NCI-H146 treated with DMSO at 0.1 percent for 48 hours (cell line): ENCODE data around the gene TULP1.
A peak's percentile ranks its signal among the peaks of the same experiment; 100 is the strongest.
"Not testable (repeated sequence)": the region's sequence is repeated elsewhere in the genome, so short reads cannot be mapped to it uniquely, and the experiment has no call there.

Experiments used
- DNase-seq: peaks from one replicate; lab custom pipeline; 2025; ENCODE audit not compliant: unreplicated experiment; lab: John Stamatoyannopoulos, UW

TULP1 gene

DNA sequence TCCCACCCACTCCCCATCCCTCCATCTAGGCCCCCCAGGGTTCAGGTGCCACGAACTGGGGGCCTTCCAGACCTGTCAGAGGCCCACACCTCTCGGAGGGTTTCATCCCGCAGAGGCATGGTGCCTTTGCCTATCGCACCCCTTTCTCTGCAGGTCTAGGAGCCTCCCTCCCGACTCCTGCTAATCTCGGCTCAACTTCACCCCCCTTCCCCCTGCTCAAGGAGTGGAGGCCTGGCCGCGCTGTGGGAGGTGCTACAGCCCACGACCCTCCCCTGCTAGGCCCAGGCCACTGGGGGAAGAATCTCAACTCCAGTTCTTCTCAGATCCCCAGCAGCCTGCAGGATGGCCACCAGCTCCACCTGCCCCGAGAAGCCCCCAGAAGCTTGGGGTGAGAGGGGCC, at the start of gene TULP1:
Gene TULP1, minus strand, starts transcription at position 157 of the 400 bp plus-strand sequence. Its CDS starts 38 bp downstream, at position 119.
- no peak for DNase-seq

DNA sequence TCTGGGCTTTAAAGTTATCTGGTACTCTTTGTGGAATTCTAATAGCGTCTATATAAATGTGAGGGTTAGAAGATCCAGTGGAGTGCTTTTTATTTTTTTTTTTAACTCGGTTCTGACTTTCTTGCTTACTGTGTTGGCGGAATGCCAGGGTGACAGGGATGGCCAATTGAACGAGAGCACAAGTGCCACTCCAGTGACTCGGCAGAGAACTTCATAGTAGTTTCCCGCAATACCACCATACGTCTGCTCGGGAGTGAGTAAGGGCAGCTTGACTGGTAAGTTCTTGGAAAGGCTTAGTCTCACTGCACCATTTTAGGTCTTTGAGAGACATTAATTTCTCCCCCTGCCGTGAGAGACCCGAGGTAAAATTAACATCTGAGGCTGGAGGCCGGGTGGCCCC, 49.4 kb upstream of the TULP1 start:
- no peak for DNase-seq

DNA sequence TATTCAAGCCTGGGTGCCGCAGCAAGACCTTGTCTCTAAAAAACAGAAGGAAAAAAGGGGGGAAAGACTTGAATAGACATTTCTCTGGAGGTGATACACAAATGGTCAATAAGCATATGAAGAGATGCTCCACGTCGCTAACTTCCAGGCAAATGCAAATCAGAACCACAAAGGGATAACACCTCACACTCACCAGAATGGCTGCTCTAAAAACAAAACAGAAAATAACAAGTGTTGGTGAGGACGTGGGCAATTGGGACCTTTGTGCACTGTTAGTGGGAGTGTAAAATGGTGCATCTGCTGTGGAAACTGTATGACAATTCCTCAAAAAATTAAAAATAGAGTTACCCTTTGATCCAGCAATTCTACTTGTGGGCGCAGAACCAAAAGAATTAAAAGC, 48.4 kb upstream of the TULP1 start:
- no peak for DNase-seq

DNA sequence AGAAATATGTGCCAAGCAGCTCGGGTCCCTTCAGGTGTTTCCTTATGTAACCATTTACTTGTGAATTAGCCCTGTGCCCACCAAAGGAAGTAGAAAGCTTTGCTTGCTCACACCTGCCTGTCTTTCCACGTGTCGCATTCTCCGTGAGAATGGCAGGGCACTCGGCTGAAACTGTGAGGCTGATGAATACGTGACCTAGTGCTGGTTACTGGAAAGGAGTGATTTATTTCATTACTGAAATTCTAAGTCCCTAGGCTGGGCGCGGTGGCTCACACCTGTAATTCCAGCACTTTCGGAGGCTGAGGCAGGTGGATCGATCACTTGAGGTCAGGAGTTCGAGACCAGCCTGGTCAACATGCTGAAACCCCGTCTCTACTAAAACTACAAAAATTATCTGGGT, 45.9 kb upstream of the TULP1 start:
- no peak for DNase-seq

DNA sequence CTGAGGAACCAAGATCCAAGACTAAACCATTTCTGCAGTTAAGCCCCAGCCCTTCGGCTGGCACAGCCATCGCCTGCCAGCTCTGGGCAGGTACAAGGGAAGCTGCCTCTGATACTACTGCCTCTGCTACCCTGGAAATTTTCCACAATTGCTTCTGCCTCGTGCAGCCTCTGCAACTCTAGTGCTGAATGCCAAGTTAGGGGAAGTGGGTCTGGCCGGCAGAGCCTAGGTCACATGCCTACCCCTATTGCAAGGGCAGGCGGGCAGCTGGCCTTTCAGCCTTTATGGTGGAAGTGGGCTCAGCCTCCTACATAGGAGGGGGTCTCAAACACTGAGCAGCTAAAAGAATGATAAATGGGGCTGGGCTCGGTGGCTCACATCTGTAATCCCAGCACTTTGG, 44.5 kb upstream of the TULP1 start:
- no peak for DNase-seq

DNA sequence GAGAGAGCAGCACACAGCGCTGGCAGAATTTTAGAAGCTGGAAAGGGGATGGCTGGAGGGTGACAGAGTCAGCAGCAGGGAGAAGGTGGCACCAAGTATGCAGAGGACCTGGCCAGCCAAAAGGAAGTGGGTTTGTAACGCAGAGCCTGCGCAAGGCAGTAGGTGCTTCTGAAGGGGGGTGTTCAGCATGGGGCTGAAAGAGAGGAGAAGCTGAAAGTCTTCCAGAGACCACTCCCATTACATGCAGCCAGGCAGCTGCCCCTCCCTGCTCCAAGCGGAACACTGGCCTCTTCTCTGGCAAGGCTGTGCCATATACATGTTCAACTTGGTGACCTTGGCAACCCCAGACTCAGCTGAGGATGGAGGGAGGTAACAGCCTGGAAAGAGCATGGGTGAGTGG, 42.1 kb upstream of the TULP1 start:
- no peak for DNase-seq

DNA sequence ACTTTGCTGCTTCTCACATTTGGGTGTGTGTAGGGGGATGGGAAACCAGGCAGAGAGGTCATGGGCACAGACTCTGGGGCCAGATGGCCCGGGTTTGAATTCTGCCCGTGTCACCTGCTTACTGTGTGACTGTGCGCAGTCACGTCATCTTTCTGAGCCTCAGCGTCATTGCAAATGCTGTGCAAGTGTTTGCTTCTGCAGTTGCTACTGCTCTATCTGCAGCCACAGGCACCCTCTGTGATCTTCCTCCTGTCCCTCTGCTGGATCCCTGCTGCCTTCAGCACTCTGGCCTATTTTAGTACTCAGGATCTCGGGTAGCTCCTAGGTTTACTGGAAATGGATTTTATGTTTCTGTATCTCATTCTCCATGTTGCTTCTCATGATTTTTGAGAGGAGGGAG, 40.6 kb upstream of the TULP1 start:
- DNase-seq: no peak

DNA sequence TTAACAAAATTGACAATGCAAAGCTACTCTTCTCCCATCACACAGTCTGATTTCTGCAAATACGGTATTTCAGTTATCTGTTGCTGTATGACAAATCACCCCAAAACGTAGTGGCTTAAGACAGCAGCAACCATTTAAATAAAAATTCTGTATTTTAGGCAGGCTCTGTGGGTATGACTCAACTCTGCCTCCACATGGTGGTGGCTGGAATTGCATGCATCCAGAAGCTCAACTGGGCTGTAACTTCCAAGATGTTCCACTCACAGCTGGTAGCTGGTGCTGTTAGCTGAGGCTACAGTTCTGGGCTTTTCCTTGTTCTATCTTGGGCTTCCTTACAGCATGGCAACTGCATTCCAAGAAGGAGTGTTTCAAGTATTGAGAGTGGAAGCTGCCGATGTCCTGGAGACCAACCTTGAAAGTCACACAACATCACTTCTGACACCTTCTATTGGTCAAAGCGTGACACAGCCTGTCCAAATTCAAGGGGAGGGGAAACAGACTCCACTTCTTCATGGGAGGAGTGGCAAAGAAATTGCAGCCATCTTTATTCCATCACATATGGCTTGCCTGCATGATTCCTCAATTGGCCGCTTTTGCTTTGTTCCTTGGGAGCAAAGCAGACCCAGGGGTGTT, 39.7 kb upstream of the TULP1 start:
- DNase-seq: peak; percentile 10

DNA sequence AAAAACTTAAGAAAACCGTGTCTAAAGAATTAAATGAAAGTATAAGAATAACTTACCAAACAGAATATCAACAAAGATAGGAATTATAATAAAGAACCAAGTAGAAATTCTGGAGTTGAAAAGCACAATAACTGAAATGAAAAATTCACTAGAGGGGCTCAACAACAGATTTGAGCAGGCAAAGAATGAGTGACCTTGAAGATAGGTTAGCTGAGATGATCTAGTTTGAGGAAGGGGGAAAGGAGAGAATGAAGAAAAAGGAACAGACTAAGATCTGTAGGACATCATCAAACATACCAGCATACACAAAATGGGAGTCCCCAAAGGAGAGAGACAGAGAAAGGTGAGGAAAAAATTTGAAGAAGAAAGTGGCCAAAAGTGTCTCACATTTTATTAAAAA, 37.7 kb upstream of the TULP1 start:
- DNase-seq: no peak

DNA sequence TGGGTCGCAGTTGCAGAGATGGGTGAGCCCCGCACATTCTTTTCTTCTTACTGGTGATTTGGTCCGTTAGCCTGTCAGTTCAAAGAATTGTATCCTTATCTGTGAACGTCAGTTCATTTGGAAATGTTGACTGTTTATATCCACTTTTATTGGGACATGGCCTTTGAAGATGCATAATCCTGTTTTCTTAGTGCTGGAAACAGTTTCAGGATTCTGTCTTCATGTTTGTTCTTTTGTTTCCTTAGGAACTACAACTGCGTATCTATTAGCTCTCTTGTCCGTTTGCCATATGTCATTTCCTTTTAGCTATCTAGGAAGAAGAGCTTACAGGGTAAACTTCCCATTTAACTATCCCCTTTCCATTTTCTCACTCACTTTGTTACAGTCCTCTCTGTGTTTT, 35.0 kb upstream of the TULP1 start:
- DNase-seq: no peak

DNA sequence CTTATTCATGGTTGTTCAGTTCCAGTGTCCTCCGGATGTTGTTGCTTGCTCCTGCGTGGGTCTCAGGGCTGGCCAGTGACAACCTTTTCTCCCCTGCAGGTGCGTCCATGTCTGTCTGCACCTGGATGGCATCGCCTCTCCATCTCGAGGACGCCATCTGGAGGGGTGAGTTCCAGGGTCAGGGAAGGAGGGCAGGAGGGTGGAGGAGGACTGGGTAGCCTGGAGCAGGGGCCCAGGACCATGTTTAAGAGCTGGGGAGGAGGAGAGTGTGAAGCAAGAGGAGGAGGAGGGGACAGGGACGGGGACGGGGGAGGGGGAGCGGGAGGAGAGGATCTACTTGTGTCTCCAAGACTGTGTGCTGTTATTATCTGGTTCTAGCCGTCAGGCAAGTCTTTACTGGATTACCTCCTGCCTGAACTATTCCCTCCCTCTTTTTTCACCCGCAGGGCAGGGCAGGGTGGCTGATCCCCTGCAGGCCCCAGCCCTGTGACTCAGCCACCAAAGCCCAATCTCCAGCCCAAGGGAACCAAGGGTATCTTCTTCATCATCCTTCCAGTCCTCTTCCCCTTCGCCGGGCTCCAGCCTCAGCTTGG, 32.2 kb upstream of the TULP1 start:
- DNase-seq: peak; percentile 20

DNA sequence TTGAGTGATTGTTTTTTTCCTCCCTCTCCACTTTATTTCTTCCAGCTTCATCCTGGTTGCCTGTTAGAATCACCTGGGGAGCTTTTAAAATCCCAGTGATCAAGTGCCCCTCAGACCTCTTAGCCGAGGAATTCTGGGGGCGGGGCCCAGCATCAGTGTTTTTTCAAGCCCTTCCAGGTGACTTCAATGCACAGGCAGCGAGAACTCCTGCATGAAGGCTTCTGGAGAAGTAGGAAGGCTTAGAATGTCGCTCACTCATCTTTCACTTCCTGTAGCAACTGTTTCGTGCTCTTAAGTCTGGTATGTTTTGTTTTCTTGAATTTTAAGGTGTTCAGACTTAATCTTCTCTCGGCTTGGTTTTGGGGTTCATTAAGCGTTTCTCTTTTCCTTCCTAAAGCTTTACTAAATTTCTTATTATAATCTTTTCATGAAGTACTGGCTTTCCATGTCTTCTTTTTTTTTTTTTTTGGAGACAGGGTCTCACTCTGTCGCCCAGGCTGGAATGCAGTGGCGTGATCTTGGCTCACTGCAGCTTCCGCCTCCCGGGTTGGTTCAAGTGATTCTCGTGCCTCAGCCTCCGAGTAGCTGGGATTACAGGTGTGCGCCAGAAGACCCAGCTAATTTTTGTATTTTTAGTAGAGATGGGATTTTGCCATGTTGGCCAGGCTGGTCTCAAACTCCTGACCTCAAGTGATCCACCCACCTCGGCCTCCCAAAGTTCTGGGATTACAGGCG, 30.9 kb upstream of the TULP1 start:
- DNase-seq: no peak

DNA sequence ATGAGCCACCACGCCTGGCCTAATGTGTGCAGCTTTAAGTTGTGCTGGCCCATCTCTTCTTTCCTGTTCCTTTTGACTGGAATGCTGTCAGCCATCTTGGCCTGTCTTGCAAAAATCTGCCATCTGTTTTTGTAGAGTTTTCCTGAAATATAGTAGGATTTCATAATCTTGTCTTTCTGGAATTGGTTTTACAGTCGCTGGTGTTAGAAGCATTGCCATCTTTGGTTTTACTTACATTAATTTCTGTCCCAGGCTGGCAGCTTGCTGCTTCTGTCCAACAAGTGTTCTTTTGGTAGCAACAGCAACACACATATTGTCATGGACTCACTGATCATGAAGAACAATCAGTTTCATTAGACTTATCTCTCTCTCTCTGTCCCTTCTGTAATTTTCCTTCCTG, 29.1 kb upstream of the TULP1 start:
- no peak for DNase-seq

DNA sequence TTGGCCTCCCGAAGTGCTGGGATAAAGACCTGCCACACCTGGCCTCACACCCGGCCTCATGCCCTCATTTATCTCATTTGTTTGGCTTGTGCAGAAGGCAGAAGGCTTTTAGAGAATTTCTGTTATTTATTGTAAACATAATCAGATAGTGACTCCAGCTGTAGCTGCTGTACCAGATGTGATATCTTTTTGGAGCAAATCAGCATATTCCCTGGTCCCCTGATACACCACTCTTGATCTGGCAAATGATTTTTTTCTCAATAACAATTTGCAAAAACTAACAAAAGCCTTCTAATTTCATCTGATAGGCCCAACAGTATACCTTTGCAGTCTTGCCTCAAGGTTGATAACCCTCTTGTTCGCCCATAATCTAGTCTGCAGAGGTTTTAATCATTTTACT, 26.5 kb upstream of the TULP1 start:
- DNase-seq: no peak

DNA sequence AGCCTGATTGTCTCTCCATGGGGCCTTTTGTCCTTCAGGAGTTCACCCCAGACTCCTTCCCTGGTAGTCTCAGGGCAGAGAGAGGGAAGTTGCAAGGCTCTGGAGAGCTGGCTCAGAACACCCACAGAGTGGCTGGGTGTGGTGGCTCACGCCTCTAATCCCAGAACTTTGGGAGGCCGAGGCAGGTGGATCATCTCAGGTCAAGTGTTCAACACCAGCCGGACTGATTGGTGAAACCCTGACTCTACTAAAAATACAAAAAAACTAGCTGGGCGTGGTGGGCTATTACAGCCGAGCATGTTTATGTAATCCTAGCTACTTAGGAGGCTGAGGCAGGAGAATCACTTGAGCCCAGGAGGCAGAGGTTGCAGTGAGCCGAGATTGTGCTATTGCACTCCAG, 23.2 kb upstream of the TULP1 start:
- not testable (repeated sequence) for DNase-seq

DNA sequence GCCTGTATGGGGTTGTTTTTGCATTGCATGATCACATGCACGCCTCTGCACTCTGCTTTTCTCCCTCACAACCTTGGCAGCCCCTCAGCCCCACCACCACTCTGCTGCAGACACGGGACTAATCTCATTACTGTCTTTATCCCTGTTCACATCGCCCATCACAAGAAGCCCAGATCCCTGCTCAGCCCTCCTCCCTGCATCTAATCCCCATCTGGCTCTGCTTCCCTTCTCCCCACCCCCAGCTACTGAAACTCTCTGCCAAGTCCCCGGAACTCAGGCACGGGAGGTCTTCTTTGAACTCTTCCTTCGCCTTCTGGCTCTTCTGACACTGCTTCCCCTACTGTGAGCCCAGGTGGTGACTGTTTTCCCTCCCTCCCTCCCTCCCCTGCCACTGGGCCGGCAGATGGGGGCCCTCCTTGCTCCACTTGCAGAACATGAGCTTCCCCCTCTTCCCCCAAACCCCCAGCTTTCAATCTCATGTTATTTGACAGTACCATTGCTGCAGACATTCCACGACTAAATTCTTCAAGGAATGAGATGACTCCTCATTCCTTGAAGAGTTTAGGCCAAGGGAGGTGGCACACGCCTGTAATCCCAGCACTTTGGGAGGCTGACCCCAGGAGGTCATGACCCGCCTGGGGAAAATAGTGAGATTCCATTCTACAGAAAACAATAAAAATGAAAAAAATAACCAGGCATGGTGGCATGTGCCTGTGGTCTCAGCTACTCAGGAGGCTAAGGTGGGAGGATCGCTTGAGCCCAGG, 21.9 kb upstream of the TULP1 start:
- DNase-seq: no peak

DNA sequence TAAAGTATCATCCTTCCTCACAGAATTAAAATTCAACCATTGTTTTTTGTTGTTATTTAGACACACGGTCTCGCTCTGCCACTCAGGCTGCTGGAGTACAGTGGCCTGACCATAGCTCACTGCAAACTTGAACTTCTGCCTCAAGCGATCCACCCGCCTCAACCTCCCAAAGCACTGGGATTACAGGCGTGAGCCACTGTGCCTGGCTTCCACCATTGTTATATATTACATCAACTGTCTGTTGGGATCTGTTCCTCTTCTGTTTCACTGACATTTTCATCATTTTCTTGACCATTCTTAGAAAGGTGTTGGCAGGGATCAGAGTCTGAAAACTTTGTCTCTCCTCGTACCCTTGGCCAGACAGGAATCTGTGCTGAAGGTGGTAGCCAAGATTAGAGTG, 21.3 kb upstream of the TULP1 start:
- DNase-seq: no peak

DNA sequence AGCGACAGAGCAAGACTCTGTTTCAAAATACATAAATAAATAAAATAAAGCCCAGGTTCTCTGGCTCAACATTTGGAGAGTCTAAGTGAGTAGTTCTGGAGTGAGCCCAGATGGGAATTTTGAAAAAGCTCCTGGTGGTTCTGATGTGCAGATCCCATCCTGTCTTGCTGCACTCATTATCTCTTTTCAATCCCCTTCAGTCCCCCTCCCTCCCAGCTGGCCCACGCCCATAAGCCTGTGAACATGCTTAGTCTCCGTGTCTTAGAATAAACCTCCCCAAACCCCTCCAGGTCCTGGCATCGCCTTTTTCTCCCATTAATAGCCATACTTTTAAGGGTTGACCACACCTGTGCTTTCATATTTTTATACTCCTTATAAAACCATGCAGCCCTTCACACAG, 19.4 kb upstream of the TULP1 start:
- DNase-seq: no peak

DNA sequence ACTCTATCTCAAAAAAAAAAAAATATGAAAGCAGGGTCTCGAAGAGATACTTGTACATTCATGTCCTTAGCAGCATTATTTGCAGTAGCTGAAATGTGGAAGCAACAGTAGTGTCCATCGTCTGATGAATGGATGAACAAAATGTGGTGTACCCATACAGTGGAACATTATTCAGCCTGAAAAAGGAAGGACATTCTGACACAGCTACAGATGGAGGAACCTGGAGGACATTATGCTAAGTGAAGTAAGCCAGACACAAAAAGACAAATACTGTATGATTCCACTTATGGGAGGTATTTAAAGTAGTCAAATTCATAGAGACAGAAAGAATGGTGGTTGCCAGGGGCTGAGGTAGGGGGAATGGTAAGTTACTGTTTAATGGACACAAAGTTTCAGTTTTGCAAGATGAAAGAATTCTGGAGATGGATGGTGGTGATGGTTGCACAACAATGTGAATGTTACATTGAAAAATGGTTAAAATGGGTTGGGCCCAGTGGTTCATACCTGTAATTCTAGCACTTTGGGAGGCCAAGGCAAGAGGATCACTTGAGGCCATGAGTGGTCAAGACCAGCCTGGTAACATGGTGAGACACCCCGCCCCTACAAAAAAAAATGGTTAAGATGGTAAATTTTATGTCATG, 11.8 kb upstream of the TULP1 start:
- no peak for DNase-seq

DNA sequence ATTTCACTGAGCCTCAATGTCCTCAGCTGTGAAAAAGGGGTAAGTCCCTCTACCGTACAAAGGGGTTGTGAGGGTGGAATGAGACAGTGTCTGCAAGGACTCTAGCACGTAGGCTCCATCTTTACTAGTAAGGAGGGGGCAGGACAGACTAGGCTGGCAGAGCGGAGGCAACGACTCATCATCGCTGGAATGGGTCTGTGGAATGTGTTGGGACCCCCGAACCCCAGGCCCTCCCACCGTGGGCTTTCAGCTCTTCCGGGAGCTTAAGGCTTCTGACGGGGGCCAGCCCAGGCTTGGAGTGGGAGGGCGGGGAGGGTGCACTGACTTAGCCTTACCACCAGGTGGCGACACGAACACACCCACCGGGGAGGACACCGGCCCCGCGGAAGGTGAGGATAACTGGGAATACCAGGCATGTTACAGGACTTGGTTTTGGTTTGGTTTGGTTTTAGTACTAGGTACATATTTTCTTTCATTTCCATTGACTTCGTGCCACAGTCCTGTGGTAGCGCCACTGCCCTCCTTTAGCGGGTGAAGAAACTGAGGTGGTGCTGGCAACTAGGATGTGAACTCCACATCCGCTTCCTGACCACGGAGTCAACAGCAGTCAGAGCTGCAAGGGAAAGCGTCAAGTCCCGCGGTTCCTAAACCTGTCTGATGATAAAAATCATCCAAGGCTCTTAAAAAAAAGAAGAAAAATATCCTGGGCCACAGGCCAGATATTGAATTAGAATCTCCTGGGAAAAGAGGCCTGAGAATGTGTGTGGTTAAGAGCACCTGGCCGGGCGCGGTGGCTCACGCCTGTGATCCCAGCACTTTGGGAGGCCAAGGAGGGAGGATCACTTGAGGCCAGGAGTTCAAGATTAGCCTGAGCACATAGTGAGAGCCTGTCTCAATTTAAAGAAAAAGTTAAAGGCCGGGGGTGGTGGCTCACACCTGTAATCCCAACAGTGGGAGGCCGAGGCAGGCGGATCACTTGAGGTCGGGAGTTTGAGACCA, 10.3 kb upstream of the TULP1 start:
- peak; percentile 23 for DNase-seq
